Smooth muscle cell of the pulmonary artery (primary cell): Measurements from ENCODE around the gene CD177. TPM values are rescaled to one million over a fixed set of nuclear protein-coding genes. Genes with fewer than 3 reads are reported as not detected.

Experiments
- total RNA-seq: library from RNA; depleted of rRNA; stranded (reverse); fragments of >200 nt; gene quantifications from 2 replicates; pipeline ENCODE4 v1.2.3, GENCODE V29; 2014

Gene CD177
- total RNA-seq, result 0.76 TPM in 1 of 2 replicates, not detected in the other

GRCh38 chr19:43353606-43354304, at the start of gene CD177:
CD177 (plus strand) TSS chr19:43353686; CDS start chr19:43353715, 29 bp downstream.

Other genes starting within 250 kb of the CD177 start
- gene PSG5, start 167.2 kb upstream of the CD177 start, total RNA-seq, result 0.26 and 6.9 TPM in 2 replicates
- 0.36 TPM in 1 of 2 replicates, not detected in the other for gene PSG4, start 148.0 kb upstream of the CD177 start, total RNA-seq
- 0.13 TPM in 1 of 2 replicates, not detected in the other for gene PSG9, start 84.2 kb upstream of the CD177 start, total RNA-seq
- gene TEX101, start 61.2 kb downstream of the CD177 start, total RNA-seq, result not detected in 2 replicates
- not detected in 2 replicates for gene LYPD3, start 111.9 kb downstream of the CD177 start, total RNA-seq
- 12.1 and 17.5 TPM in 2 replicates for gene PHLDB3, start 151.1 kb downstream of the CD177 start, total RNA-seq
- gene ETHE1, start 173.5 kb downstream of the CD177 start, total RNA-seq, result 55.6 and 78.9 TPM in 2 replicates
- 0.26 and 0.36 TPM in 2 replicates for gene ZNF575, start 179.5 kb downstream of the CD177 start, total RNA-seq
- 10.9 and 15.0 TPM in 2 replicates for gene XRCC1, start 221.8 kb downstream of the CD177 start, total RNA-seq
- gene PINLYP, start 222.1 kb downstream of the CD177 start, total RNA-seq, result 0.76 and 1.3 TPM in 2 replicates
- gene IRGQ, start 242.4 kb downstream of the CD177 start, total RNA-seq, result 20.1 and 29.3 TPM in 2 replicates
- gene ZNF576, start 242.9 kb downstream of the CD177 start, total RNA-seq, result 9.7 and 11.1 TPM in 2 replicates